HG03432 (cell line): Measurements from ENCODE around the gene GOLGA8G.
"Not testable (repeated sequence)": the region's sequence is repeated elsewhere in the genome, so short reads cannot be mapped to it uniquely, and the experiment has no call there.

Experiments used
- ATAC-seq: cut with Tn5 transposase; IDR thresholded peaks from one replicate; pipeline ENCODE4 v1.9.1; 2021; ENCODE audit warnings: mild to moderate bottlenecking, moderate library complexity; ENCODE audit not compliant: unreplicated experiment

The GOLGA8G gene, protein sequence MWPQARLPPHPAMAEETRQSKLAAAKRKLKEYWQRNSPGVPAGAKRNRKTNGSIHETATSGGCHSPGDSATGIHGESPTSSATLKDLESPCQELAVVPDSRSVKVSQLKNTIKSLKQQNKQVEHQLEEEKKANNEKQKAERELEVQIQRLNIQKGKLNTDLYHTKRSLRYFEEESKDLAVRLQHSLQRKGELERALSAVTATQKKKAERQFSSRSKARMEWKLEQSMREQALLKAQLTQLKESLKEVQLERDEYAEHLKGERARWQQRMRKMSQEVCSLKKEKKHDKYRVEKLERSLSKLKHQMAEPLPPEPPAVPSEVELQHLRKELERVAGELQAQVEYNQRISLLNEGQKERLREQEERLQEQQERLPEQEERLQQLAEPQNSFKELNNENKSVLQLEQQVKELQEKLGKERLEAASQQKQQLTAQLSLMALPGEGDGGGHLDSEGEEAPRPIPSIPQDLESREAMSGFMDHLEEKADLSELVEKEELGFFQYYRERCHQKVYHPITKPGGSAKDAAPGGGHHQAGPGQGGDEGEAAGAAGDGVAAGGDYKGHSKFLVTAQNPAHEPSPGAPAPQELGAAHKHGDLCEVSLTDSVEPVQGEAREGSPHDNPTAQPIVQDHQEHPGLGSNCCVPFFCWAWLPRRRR

DNA sequence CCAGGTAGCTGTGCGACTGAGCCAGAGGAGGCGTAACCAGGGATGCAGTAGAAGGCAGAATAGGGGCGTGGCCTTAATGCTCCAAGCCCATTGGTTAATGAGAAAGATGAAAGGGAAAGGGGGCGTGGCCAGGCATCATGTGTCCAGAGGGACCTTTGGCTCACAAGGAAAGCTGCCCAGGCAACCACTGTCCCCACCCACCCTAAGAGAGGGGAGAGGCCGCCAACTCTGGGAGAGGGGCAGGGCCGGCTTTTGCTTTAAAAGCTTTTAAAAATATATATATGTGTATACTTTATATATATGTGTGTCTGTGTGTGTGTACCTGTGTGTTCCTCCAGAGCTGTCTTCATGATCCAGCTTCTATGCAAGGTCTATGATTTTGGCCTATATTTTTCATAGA lies at the start of gene GOLGA8G:
GOLGA8G (minus strand) TSS at position 18 of the 400 bp plus-strand sequence. CDS start 62 bp downstream, outside the sequence.
- ATAC-seq: not testable (repeated sequence)

DNA sequence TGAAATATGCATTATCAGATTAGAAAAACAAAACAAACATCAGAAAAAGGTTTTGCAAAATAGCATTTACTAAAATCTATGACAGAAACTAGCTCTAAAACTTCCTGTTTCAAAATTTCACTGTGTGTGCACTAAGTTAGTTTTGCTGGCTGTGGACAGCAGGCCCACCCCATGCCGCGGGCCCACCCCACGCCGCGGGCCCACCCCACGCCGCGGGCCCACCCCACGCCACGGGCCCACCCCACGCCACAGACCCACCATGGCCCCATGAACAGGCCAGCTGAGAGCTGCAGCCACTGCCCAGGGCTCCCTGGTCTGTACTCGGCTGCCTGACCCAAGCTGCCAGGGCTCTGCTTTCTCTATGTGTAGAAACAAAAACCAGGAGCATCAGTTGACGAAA lies 40.6 kb upstream of the GOLGA8G start:
- ATAC-seq: not testable (repeated sequence)

DNA sequence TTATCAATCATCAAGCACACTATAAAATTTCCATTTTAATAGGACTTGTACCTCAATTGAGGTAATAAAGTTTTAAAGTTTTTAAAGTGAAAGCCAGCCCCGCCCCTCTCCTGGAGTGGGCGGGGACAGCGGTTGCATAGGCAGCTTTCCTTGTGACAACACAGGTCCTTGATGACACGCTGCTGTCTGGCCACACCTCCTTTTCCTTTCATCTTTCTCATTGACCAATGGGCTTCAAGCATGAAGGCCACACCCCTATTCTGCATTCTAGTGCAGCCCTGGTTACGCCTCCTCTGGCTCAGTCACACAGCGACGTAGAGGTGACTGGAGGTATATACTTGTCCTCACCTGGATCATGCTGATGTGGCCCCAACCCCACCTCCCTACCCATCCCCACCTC lies 20.5 kb upstream of the GOLGA8G start, which contains the start of gene GOLGA6L25:
GOLGA6L25 (plus strand) TSS at position 301 of the 400 bp plus-strand sequence; CDS start at position 362, 61 bp downstream.
- ATAC-seq: not testable (repeated sequence)

DNA sequence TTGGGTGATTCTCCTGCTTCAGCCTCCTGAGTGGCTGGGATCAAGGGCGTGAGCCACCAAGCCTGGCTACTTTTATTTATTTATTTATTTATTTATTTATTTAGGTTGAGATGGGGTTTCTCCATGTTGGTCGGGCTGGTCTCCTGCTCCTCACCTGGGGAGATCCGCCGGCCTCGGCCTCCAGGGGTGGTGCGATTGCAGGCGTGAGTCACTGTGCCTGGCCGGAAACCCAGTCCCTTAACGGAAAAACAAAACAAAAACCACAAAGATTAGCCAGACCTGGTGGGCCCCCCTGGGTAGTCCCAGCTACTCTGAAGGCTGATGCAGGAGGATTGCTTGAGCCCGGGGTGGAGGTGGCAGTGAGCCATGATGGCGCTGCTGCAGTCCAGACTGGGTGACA lies 17.6 kb downstream of the GOLGA8G start:
- not testable (repeated sequence) for ATAC-seq

DNA sequence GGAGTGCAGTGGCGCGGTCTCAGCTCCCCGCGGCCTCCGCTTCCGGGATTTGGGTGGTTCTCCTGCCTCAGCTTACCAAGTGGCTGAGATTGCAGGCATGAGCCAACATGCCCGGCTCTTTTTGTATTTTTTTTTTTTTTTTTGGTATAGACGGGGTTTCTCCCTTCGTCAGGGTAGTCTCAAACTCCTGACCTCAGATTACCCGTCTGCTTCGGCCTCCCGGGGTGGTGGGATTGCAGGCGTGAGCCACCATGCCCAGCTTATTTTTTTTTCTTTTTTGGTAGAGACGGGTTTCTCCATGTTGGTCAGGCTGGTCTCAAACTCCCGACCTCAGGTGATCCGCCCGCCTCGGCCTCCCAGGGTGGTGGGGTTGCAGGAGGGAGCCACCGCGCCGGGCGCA lies 18.6 kb downstream of the GOLGA8G start:
- not testable (repeated sequence) for ATAC-seq

DNA sequence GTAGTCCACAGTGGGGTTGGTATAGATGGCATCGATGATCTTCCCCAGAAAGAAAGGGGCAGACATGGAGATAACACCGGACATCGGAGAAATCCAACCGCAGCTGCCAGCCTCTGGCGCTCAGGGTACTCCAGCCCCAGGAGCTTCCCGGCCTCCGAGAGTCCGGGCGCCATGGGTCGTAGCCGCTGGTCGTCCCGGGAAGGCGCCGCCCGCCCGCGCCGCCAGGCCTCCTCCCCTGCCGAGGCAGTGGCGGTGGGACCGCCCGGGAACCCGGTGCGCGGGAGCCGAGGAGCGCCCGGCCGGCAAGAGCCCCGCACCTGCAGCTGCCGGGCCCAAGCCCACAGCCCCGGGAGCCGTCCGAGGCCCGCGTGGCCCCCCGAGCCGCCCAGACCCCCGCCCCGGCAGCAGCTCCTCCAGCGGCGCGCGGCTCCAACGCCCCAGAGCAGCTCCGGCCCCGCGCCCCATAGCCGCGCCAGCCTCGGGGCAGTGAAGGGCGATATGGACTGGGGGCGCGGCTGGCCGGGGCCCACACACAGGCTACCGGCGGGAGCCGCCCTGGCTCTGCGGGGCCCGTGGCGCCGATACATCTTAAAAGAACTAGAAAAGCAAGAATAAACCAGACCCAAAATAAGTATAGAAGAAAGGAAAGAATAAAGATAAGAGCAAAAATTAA lies 24.4 kb downstream of the GOLGA8G start:
- not testable (repeated sequence) for ATAC-seq

DNA sequence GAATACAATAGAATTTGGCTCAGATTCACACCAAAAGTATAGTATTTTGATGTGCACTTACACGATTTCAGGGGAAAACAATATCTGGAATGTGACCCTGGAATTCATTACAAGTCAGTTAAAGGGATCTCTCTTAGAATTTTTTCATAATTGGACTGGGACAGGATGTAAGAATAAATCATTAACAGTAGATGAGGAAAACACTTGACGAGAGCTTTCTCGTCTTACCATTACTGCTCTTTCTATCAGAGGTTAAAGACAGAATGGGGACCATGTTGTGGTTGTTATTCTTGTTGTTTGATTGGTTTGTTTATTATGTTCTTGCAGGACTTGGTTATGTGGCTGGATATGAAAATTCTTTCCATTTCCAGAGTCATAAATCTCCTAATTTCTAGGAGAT lies 51.4 kb downstream of the GOLGA8G start:
- ATAC-seq: not testable (repeated sequence)
